ENCODE measurements around the gene TOGARAM1.

Gene TOGARAM1

GRCh38 chr14:45041641-45042040 is 79.7 kb downstream of the TOGARAM1 start:
- no peak overlapping the region for H3K4me3 ChIP-seq (ENCODE audit: control insufficient read depth, low read depth, low read length)
- DNase-seq (ENCODE audit: low read depth) = no peak
- TF ChIP-seq CTCF (conservative IDR thresholded peaks at IDR 0.05; ENCODE audit: control insufficient read depth, insufficient read depth, low read depth, low read length) = no peak

GRCh38 chr14:45044638-45045037 is 82.6 kb downstream of the TOGARAM1 start:
- no peak for DNase-seq (ENCODE audit: low read depth)
- no peak overlapping the region for H3K4me3 ChIP-seq (ENCODE audit: control insufficient read depth, low read depth, low read length)
- TF ChIP-seq CTCF (conservative IDR thresholded peaks at IDR 0.05; ENCODE audit: control insufficient read depth, insufficient read depth, low read depth, low read length) = no peak

GRCh38 chr14:45048385-45048784 is 86.4 kb downstream of the TOGARAM1 start:
- no peak for DNase-seq (ENCODE audit: low read depth)
- no peak overlapping the region for H3K4me3 ChIP-seq (ENCODE audit: control insufficient read depth, low read depth, low read length)
- TF ChIP-seq CTCF (conservative IDR thresholded peaks at IDR 0.05; ENCODE audit: control insufficient read depth, insufficient read depth, low read depth, low read length) = no peak

GRCh38 chr14:45051180-45051579 is 89.2 kb downstream of the TOGARAM1 start:
- H3K4me3 ChIP-seq (ENCODE audit: control insufficient read depth, low read depth, low read length) = no peak overlapping the region
- TF ChIP-seq CTCF (conservative IDR thresholded peaks at IDR 0.05; ENCODE audit: control insufficient read depth, insufficient read depth, low read depth, low read length) = no peak
- DNase-seq (ENCODE audit: low read depth) = peak; percentile 47

GRCh38 chr14:45051896-45052295 is 89.9 kb downstream of the TOGARAM1 start:
- no peak overlapping the region for H3K4me3 ChIP-seq (ENCODE audit: control insufficient read depth, low read depth, low read length)
- TF ChIP-seq CTCF (conservative IDR thresholded peaks at IDR 0.05; ENCODE audit: control insufficient read depth, insufficient read depth, low read depth, low read length) = no peak
- DNase-seq (ENCODE audit: low read depth) = no peak

- no peak for DNase-seq (ENCODE audit: low read depth)
- no peak for TF ChIP-seq CTCF (conservative IDR thresholded peaks at IDR 0.05; ENCODE audit: control insufficient read depth, insufficient read depth, low read depth, low read length)
- H3K4me3 ChIP-seq (ENCODE audit: control insufficient read depth, low read depth, low read length) = no peak overlapping the region
These were observed 95.4 kb downstream of the TOGARAM1 start for GRCh38 chr14:45057349-45057748.

GRCh38 chr14:45057881-45058364 is 95.9 kb downstream of the TOGARAM1 start:
- no peak overlapping the region for H3K4me3 ChIP-seq (ENCODE audit: control insufficient read depth, low read depth, low read length)
- DNase-seq (ENCODE audit: low read depth) = no peak
- TF ChIP-seq CTCF (conservative IDR thresholded peaks at IDR 0.05; ENCODE audit: control insufficient read depth, insufficient read depth, low read depth, low read length) = no peak
